HG02884 (cell line): ENCODE results near the gene AMPD3.

Source experiments
- ATAC-seq: cut with Tn5 transposase; IDR thresholded peaks from one replicate; pipeline ENCODE4 v1.9.1; 2021; ENCODE audit warnings: mild to moderate bottlenecking, moderate library complexity; ENCODE audit not compliant: unreplicated experiment

The AMPD3 gene

GRCh38 chr11:10528121-10528520 lies 73.1 kb downstream of the AMPD3 start:
- ATAC-seq: no peak

DNA sequence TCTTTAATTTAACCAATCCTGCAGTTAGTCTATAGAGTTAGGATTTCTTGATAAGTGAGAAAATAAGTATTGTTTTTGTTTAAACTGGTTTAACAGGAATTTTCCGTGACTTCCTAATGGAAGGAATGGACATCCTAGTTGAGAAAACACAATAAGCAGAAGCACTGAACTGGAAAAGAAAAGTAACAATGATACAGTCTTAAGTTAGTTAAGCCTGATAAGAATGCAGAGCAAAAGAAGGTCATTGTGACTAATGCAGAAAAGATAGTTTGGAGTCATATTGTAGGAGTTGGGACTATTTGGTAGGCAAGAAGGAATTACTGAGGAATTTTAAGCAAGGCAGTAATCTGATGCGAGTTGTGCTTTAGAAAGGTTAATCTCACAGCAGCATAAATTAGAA lies 74.2 kb downstream of the AMPD3 start:
- ATAC-seq: no peak

DNA sequence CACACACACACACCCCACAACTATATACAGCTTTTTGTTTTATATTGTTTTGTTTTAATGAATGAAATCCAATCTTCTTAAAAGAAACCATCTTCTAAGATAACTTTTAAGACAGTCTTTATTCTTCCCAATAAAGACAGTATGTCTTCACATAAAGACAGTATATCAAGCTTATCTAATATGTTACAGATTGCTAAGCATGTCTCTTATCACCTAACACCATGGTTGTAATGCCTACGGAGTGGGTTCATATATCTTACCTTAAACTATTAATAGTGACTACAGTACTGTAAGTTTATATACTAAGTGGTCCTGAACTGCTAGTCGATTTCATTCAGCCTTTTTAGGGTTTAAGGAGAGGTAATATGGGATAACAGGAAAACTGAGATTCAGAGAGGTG lies 77.5 kb downstream of the AMPD3 start:
- no peak for ATAC-seq

DNA sequence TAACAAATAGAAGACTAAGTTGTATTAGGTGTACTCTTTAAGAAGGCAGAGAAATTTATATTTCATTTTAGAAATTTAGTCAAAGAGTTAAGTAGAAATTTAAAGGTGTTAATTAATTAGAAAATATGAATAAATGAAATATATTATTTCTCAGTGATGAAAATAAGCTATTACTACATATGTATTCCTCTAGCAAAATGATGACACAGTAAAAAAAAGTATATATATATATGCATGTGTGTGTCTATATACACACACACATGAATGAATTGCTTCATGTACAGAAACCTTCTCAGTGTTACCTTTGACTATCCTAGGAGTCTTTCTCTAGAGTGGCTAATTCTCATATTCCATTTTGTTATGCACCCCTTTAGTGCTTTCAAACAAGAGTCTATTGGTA lies 78.3 kb downstream of the AMPD3 start:
- no peak for ATAC-seq

GRCh38 chr11:10534316-10534715 lies 79.3 kb downstream of the AMPD3 start:
- ATAC-seq: no peak

- ATAC-seq: no peak
These were observed 82.5 kb downstream of the AMPD3 start for GRCh38 chr11:10537600-10537999.

- ATAC-seq: no peak
These were observed 83.9 kb downstream of the AMPD3 start for GRCh38 chr11:10538924-10539323.

GRCh38 chr11:10539339-10539738 lies 84.3 kb downstream of the AMPD3 start:
- ATAC-seq: no peak

GRCh38 chr11:10540546-10540914 lies 85.5 kb downstream of the AMPD3 start:
- ATAC-seq: peak; percentile 31

GRCh38 chr11:10540915-10541560 lies 86.0 kb downstream of the AMPD3 start, which contains the start of gene RNF141:
RNF141 (minus strand) TSS chr11:10541187; CDS start chr11:10534158, 7,029 bp downstream.
- ATAC-seq: peak; percentile 97

- ATAC-seq: no peak
These were observed 86.5 kb downstream of the AMPD3 start for GRCh38 chr11:10541561-10541930.

DNA sequence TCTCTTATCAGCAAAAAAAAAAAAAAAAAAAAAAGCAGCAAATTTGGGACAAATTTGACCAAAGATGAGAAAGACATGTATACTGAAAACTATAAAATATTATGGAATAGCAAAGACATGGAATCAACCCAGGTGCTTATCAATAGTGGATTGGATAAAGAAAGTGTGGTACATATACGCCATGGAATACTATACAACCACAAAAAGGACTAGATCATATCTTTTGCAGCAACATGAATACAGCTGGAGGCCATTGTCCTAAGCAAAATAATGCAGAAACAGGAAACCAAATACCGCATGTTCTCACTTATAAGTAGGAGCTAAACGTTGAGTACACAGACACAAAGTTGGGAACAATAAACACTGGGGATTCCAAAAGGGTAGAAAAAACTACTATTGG lies 87.7 kb downstream of the AMPD3 start:
- no peak for ATAC-seq

DNA sequence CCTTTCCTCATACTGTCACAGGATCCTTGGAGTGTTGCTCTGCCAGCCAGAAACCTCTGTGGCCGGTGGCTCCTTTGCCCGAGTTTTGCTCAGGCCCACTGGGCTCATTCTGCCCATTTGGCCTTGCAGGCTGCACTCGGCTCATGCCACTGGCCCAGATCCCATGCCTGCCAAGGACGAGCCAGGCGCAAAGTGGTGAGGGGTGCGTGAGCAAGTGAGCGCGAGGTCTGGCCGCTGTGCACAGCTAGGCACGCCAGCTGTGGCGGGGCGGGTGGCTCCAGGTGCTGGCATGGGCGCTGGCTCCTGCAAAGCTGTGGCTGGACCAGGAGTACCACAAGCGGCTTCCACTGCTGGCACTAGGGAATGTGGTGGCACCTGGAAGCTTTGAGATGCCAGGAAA lies 88.7 kb downstream of the AMPD3 start:
- no peak for ATAC-seq

- ATAC-seq: no peak
These were observed 89.7 kb downstream of the AMPD3 start for GRCh38 chr11:10544491-10545465.

- no peak for ATAC-seq
These were observed 95.6 kb downstream of the AMPD3 start for GRCh38 chr11:10550503-10551289.

DNA sequence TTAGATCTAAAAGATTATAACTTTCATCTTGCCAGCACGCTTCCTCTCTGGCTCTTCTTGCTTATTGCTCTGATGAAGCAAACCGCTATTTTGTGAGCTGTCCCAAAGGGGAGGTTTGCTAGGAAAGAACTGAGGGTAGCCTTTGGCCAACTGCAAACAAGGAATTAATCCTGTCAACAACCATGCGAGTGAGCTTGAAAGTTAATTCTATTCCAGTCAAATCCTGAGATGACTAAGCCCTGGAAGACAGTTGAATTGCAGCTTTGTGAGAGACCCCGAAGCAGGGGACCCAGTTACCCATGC lies 96.2 kb downstream of the AMPD3 start:
- ATAC-seq: no peak

GRCh38 chr11:10551845-10552352 lies 96.8 kb downstream of the AMPD3 start:
- no peak for ATAC-seq

DNA sequence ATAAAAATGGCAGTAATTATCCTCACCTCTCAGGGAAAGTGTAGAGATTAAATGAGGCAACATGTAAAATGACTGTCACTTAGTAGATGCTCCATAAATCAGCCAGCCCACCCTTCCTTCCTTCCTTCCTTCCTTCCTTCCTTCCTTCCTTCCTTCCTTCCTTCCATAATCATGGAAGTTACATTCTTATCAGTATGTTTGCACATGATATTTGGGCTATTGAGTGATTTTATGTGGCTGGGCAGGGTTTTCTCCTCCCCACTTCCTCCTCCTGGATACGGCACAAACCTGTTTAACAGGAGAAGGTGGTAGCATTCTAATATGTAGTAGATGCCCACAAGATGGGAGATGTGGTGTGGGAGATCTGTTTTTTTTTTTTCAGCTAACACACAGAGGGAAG lies 101.5 kb downstream of the AMPD3 start:
- ATAC-seq: no peak
